ENCODE results near the gene SLIT3.
"Not testable (repeated sequence)": the region's sequence is repeated elsewhere in the genome, so short reads cannot be mapped to it uniquely, and the experiment has no call there.

Gene SLIT3

DNA sequence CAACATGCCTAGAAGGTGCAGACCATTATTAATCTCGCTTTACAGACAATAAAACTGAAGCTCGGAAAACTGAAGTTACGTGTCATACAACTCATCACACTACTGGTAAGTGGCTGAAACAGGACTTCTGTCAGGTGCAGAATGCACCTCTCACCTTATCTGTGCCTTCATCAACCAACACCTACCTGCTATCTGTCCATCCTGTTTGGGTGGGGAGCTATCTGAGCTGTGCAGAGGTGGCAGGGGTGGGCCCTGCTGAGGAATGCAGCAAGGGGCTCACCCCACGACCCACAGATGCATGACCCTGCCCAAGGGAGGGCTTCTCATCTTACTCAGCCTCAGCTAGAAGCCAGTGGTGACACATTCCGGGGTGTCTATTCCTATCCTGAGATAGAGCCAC, 81.6 kb downstream of the SLIT3 start:
- no peak for DNase-seq (ENCODE audit: low read depth, low spot score)

DNA sequence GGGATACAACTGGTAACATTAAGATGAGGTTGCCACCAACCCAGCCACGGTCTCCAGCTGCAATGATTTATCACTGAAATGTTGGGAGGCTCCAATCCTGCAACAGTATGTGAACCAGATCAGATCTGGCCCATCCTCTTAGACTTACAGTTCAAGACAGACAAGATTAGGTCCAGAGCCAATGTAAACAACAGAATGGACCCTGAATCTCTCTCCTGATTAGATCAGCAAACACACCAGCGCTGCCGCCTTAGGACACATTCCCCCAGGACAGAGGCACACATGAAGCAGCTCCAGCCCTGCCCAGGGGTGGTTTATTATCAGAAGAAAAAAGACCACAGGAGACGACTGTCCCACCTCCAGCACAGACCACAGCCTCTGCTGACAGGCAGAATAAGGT, 82.1 kb downstream of the SLIT3 start:
- peak; percentile 71 for DNase-seq (ENCODE audit: low read depth, low spot score)

DNA sequence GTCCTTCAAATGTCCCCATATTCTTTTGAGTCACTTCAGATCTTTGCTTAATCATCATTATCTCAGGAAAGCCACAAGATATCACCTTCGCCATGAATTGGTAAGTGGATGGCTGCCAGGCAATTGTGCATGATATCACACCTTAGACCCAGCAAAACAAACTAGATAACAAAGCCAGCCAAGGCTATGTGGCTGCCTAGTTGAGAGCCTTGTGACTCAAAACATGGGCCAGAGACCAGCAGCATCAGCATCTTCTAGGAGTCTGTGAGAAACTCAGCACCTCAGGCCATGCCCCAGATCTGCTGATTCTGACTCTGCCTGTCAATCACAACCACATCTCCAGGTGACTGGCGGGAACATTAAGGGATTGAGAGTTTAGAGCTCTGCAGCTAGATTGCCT, 82.8 kb downstream of the SLIT3 start:
- DNase-seq (ENCODE audit: low read depth, low spot score): peak; percentile 67

DNA sequence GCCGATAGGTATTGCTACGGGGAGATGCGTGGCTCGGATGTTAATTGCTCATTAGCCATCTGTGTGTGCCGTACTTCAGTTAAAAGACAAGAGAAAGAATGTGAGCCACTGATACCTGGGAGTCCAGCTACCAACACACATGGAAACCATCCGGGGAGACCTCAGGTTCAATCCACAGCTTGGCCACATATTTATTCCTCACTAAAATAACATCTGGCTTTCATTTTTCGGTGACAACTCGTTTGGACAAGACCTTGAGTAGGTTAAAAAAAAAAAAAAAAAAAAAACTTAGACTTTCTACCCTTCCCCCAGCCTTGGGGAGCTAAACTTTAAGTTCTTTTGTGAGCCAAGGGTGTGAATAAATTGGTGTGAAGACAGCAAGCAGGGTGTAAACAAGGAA, 84.1 kb downstream of the SLIT3 start:
- DNase-seq (ENCODE audit: low read depth, low spot score): no peak

DNA sequence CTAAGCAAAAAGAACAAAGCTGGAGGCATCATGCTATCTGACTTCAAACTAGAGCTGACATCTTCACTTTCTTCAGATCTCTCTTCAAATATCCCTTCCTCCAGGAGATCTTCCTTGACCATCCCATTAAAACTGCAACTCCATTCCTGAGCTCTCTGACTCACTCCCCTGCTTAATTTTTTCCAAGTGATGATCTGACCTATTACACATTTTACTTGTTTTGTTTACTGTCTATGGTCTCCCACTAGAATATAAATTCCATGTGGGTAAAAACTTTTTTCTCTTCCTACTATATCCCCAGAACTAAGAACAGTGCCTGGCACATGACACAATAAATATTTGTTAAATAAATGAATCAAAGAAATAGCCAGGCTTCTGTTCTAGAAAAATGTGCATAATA, 87.5 kb downstream of the SLIT3 start:
- DNase-seq (ENCODE audit: low read depth, low spot score): no peak

DNA sequence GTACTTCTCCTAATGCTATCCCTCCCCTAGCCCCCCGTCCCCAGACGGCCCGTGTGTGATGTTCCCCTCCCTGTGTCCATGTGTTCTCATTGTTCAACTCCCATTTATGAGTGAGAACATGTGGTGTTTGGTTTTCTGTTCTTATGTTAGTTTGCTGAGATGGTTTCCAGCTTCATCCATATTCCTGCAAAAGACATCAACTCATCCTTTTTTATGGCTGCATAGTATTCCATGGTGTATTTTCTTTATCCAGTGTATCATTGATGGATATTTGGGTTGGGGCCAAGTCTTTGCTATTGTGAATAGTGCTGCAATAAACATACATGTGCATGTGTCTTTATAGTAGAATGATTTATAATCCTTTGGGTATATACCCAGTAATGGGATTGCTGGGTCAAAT, 89.2 kb downstream of the SLIT3 start:
- not testable (repeated sequence) for DNase-seq (ENCODE audit: low read depth, low spot score)

DNA sequence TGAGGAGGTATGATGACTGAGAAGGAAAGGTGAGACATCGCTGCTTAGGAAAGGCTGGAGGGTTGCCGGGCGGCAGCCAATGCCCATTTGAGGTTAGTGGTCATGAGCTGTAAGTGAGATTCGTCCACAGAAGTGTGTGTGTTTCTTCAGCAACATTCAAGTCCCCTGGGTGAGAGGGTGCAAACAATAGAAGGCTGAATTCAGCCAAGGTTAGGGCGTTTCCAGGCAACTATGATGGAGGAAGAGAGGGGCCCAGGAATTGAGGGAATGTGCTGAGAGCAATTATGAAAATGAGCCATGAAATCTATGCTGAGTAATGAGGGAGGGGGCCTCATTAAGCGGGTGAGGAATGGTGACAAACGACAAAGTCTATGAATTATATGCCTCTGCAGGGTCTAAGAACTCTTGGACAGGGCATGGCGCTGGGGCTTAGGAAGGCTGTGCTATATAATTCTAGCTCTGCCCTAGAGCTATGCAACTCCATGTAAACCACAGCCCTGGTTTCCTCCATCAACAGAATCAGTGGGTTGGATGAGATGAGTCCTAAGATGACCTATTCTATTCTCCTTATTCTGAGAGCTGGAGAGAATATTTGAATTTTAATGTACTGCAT, 96.0 kb downstream of the SLIT3 start:
- DNase-seq (ENCODE audit: low read depth, low spot score): no peak

DNA sequence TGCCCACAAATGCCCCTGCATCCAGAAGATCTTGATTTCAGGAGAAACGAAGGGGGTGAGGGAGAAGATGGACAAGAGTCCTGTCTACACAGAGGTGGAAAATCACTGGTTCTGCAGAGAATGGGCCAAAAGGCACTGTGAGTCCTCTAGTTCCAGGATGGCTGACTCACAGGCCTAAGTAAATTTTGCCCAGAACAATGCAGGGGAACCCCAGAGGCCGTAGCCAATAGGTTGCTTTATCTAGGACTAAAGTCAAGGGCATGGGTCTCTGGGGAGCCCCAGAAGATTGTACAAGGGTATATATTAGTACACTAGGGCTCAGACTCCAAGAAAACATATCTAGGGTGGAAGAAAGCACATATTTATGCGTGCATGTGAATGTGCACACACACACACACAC, 98.0 kb downstream of the SLIT3 start:
- DNase-seq (ENCODE audit: low read depth, low spot score): no peak

DNA sequence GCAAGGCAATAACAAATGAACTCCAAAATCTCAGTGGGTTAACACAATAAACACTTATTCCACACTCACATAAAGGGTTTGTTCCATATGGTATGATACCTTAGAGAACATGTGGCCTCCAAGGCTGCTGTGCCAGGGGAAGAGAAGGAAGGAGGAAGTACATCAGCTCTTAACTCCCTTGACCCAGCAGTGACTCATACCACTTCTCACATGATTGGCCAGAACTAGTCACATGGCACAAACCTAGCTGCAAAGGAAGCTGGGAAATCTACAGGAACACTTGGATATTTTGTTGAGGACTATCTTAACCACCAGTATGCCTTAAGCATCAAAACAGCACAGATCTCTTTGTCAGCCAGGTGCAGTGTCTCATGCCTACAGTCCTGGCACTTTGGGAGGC, 99.3 kb downstream of the SLIT3 start:
- DNase-seq (ENCODE audit: low read depth, low spot score): no peak

DNA sequence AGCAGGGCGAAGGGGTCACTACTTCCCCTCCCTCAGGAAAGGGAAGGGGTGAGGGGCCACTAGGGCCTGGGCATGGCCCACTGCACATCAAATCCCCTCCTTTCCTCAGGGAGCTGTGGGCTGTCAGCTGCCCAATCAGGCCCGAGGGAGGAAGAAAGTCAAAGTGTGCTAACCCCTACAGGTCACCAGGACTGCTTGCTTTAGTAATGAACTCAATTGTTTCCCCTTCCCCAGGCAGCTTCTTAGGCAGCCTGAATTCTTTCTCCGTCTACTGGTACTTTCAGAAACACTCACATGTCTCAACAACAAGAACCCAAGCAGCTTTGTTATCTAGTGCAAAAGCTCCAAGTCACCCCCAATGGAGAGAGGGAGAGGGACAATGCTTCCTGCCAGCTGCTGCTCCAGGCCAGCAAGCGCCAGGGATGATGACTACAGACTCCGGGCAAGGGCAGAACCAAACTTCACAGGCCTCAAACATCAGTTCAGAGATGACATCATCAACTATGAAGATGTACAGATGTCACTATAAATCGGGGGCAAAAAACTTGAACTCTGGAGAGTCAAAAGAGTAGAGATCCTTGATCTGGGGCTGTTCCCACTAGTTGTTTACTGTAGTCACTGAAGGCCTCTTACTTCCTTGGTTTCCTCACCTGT, 100.7 kb downstream of the SLIT3 start:
- DNase-seq (ENCODE audit: low read depth, low spot score): no peak

DNA sequence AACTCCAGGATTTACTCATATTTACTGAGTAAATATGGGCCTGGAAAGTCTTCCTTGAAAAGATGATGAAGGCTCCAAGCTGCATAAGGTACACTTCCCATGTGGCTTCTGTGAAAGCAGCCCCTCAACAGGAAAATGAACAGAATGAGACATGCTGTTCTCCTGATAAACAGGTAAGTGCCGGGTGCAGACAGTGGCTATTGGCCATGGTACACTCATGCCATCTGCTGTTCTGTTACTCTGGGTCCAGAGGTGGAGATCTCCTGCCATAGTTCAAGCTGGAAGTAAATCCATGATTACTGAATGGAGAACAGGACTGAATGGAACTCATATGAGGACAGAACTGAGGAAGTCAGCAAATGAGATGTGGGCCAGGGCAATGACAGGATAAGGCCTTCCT, 103.6 kb downstream of the SLIT3 start:
- no peak for DNase-seq (ENCODE audit: low read depth, low spot score)

DNA sequence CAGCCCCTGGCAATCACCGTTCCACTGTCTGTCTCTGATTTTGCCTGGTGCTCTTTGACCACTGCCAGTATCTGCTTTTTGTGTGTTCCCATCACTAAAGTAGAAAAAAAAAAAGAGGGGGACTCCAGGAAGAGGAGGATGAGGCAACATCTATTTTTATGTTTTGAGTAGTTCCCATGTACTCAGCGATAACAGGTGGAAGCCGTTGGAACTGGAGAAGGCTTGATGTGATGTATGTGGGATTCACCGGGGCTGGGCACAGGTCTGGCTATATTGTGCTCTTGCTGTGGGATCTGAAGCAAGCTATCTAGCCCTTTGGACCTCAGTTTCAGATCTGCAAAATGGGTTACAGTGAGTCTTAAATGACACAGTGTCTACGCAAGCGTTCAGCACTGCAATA, 104.9 kb downstream of the SLIT3 start:
- DNase-seq (ENCODE audit: low read depth, low spot score): no peak

DNA sequence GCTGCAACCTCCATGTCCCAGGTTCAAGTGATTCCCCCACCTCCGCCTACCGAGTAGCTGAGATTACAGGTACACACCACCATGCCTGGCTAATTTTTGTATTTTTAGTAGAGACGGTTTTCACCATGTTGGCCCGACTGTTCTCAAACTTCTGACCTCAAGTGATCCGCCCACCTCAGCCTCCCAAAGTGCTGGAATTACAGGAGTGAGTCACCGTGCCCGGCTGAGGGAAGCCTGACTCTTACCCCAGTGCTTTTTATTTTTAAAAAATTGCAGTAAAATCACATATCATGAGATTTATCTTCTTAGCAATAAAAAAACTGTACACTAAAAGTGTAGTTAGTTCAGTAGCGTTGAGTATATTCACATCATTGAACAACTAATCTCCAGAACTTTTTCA, 105.3 kb downstream of the SLIT3 start:
- DNase-seq (ENCODE audit: low read depth, low spot score): no peak

DNA sequence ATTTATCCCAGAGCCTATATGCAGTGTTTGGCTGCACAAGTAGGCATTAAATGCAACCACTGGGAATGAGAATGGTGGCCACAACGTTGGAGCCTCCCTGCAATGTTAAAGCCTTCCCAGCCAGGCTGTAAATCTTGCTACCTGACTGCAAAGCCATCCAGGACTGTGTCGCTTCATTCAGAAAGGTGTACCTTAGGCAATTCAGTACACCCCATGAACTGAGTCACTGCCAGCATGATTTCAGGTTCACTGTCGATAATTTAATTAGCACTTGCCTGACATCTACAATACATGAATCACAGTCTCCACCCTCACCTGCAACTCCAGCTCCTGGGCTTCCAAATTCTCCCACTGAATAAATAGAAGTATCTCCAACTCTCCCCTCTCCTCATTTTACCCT, 108.4 kb downstream of the SLIT3 start:
- DNase-seq (ENCODE audit: low read depth, low spot score): no peak

DNA sequence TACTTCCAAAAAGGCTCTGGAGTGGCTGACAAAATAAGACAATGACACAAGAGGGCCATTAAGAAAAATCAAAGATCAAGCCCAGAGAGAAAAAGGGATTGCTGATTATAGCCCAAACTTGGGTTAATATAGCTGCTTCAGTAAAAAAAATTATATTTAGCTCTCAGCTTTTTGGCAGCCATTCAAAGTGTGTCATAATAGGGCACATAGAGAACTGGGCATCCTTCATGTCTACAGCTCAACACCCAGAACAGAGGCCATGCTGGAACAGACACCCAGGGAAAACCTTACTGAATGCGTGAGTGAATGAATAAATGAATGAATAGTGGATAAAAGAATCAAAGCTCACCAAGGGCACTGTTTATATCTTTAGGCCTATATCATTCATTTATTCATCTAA, 110.1 kb downstream of the SLIT3 start:
- no peak for DNase-seq (ENCODE audit: low read depth, low spot score)

DNA sequence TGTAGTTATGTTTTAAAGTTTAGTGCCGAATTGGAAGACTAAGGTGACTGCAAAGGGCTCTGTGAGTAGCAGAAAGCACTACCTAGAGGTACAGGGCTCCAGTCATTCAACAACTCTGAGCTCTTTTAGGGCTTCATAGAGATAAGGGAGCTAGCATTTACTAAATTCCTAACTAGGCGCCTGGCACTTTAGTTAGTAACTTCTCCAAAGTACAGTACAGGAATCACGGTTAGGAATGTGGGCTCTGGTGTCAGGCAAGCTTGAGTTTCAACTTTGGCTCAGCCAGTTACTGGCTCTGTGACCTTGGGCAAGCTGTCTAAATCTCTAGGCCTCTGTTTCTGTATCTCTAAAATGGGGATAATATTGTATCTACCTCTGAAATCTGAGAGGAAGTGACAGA, 115.3 kb downstream of the SLIT3 start:
- peak; percentile 32 for DNase-seq (ENCODE audit: low read depth, low spot score)

DNA sequence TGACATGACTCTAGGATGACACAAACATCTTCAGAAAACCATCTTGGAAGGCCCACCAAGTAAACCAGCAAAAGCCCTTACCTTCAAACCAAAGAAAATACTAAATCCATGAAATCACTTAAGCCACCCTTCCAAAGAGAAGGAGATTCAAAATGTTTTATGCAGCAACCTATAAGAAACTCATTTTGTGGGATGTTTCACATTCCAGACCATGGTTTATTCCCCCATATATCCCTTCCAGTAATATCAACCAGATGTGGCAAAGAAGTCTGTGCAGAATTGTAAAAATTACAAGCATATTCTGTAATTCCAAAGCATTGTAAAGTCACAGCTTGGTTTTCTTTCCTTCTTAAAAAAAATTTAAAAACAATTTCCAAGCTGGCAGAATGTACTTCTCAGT, 117.4 kb downstream of the SLIT3 start:
- DNase-seq (ENCODE audit: low read depth, low spot score): no peak

DNA sequence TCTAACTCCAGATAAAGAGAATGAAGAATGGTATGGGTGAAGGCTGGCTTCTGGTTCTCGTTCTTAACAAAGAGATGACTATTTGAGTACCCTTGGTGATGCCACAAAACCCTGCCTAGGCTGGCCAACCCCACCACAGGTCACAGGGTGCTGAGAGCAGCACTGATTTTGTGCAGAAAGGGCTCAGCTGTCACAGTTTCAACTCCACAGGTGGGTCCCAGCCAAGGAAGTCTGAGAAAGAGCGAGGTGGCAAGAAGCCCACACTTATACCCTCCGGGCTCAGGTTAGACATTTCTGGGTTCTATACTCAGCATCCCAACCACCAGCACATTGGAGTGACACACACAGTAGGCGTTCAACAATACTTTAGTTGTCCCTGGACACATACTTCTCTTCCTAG, 118.1 kb downstream of the SLIT3 start:
- no peak for DNase-seq (ENCODE audit: low read depth, low spot score)

DNA sequence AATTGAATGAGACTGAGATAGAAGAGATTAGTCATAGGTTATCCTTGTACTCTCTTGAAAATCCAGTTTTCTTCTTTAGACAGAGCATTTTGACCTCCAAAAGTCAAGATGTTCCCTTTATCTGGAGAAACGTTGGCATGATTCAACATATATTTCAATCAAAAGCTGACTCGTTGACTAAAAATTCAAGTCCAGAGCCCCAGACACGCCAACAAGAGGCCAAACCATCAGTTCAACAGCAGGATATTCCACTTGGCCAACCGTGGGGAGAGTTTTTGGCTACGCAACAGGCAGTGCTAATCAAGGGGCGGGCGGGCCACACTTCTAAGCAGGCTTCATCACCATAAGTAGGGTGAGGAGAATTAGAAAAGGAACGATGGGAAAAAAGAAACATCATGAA, 119.1 kb downstream of the SLIT3 start:
- no peak for DNase-seq (ENCODE audit: low read depth, low spot score)

DNA sequence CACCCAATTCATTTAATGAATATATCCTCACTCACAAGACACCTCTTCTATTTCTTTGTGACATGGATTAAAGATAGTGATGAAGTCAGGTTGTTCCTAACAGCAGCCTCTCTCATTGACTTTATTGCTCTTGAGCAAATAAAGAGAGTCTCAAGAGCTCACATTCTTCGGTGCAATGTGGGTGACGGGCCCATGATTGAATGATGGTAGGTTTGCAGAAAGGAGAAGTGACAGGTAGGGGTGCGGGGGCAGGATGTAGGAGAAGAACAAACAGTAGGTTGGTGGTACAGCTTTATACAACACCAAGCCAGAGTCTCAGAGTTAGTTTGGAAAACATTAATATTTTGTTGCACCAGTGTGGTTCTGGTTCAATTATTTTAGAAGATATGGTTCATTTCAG, 122.2 kb downstream of the SLIT3 start:
- no peak for DNase-seq (ENCODE audit: low read depth, low spot score)

DNA sequence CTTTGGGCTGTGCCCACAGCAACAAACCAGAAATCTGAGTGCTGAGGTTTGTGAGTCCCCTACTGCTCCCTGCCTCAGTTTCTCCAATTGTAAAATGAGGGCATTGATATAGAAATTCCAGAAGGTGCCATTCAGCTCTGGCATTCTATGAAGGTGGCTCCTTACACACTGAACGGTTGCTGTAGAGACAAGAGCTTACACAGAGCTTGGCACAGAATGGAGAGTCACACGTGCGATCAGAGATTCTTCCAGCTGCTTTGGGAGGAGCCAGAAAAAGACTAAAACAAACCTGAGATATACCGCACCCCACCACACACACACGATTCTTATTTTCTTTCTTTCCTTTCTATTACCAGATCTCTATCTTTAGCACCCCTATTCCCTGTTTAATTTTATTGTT, 122.7 kb downstream of the SLIT3 start:
- no peak for DNase-seq (ENCODE audit: low read depth, low spot score)

DNA sequence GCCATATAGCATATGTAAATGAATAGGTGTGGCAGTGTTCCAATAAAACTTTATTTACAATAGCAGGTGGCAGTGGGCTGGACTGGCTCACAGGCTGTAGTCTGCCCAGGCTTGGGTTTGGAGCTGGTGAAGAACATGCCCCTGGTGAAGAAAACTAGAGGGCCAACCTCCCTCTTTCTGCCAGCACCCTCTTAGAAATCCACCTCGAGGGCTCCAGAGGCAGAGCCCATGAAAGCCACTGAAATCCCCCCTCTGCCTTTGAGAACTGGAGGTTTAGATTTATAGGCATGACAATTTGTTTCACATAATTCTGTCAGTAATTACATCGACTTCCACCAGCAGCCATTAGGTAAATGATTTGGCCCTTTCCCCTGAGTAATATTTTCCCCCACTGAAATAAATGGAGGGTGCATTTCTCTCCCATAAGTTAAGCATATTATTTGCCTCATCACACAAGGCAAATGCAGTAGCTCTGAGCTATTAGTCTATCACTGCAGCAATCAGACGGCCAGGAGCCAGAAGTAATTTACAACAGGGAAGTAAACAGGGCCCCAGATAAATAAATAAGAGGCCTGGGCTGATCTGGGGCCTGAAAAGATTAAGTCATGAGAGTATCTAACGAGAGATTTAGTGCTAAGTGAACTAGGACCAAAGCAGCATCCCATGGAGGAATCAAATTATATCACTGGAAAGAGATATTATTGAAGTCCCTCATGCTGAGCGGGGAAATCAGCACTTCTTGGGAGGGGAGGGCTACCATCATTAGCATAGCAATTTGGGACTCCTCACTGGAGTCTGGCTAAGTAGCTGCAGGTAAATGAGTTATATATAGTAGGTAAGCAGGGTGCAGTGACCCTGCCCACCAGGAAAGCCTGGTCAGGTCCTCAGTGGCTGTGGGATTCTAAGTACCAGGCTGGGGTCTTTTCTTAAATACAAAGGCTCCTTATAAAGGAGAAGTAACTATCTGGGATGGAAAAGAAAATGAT, 123.9 kb downstream of the SLIT3 start:
- DNase-seq (ENCODE audit: low read depth, low spot score): no peak

DNA sequence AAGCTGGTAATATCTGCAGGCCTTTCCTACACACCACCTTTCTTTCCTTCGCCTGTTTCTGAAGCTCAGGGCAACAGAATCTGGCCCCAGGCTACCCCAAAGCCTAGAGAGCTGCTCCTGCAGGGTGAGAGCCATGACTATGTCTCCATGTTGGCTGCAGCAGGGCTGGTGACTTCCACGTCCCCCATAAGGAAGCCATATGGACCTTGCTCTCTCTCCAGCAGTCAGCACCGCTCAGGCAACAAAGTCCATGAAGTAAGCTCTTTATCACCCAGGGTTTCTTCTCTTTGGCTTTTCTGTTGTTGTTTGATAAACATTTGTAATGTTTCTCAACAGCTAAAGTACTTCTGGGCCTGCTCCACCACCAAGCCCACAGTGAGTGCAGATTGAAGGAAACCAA, 125.2 kb downstream of the SLIT3 start:
- no peak for DNase-seq (ENCODE audit: low read depth, low spot score)
